Measurements from ENCODE around the gene ZNF236. TPM values are rescaled to one million over a fixed set of nuclear protein-coding genes. Genes with fewer than 3 reads are reported as not detected.

The ZNF236 gene
- total and polyA plus RNA-seq, 10 of the 15 experiments (the other 5 are each of a cell fraction or from before 2014, with no cell fraction given) = 1.0 to 14.4 (median 5.9) TPM

GRCh38 chr18:76788571-76789317, 33.6 kb upstream of the ZNF236 start:
- BruUV-seq (replicated peaks) = no TSS peak
- intact Hi-C loops (cut with micrococcal nuclease; ENCODE audit: unreplicated experiment) = no loop called here
- H3K79me2 ChIP-seq (ENCODE audit: control insufficient read depth, insufficient read depth, low read length) = no peaks in the 10 kb centered on the region
- ATAC-seq (no peak), DNase-seq (ENCODE audit: low read depth, low spot score) (no peak), FAIRE-seq (no peak)
- H3K9me3 ChIP-seq (replicated peaks; ENCODE audit: control insufficient read depth, insufficient read depth, low read length) = no peaks in the 10 kb centered on the region; the same call in 2 of the 3 replicates
- no peak overlapping the region for H3K4me2 ChIP-seq (ENCODE audit: control insufficient read depth, insufficient read depth)
- ChIA-PET SMC1A (ENCODE audit: uncharacterized antibody, unreplicated experiment) (interaction anchor here (0.9 kb wide), 1 partner anchor 14 kb away, joined by 3 read pairs; no protein-coding TSS in a partner anchor), POLR2A (no interaction called here), RAD21 (ENCODE audit: unreplicated experiment) (no interaction called here), CTCF (interaction anchor here (5.4 kb wide), 1 partner anchor 14 kb away, joined by 35 read pairs; no protein-coding TSS in a partner anchor)
- H3K36me3 ChIP-seq (ENCODE audit: control insufficient read depth in 2 of 2, insufficient read depth in 2 of 2, low read length in 1 of 2) = no peaks in the 10 kb centered on the region
- no peaks in the 10 kb centered on the region for H3K4me1 ChIP-seq (ENCODE audit: control insufficient read depth, insufficient read depth, low read length)
- H3K27me3 ChIP-seq (replicated peaks in 1 of 2; ENCODE audit: control insufficient read depth in 2 of 2, insufficient read depth in 2 of 2, low read length in 1 of 2) = no peaks in the 10 kb centered on the region
- WGBS (ENCODE audit: insufficient coverage, insufficient replicate concordance, low lambda C conversion rate, missing lambda C conversion rate) = 86% methylated on average over 33 of the region's 36 CpGs
- H3K9ac ChIP-seq (ENCODE audit: control insufficient read depth, insufficient read depth, low read length) = no peak overlapping the region
- in situ Hi-C loops (cut with MboI) = no loop called here
- no peak for TF ChIP-seq SUZ12 (IDR thresholded peaks at IDR 0.05; ENCODE audit: unreplicated experiment)
- TF ChIP-seq YY1 (IDR thresholded peaks at IDR 0.05; ENCODE audit: low read depth, low read length) = no peak
- TF ChIP-seq BHLHE40 (IDR thresholded peaks at IDR 0.05; ENCODE audit: borderline replicate concordance in 1 of 2, low read depth in 2 of 2, low read length in 1 of 2) = no peak
- no peak for TF ChIP-seq BCL3 (IDR thresholded peaks at IDR 0.05; ENCODE audit: borderline replicate concordance, insufficient read depth, low read depth, low read length, poor library complexity, severe bottlenecking)
- no peak for TF ChIP-seq KAT2A (conservative IDR thresholded peaks at IDR 0.05; ENCODE audit: control insufficient read depth, low read depth, low read length)
- TF ChIP-seq, protein P1, sequence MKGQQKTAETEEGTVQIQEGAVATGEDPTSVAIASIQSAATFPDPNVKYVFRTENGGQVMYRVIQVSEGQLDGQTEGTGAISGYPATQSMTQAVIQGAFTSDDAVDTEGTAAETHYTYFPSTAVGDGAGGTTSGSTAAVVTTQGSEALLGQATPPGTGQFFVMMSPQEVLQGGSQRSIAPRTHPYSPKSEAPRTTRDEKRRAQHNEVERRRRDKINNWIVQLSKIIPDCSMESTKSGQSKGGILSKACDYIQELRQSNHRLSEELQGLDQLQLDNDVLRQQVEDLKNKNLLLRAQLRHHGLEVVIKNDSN (IDR thresholded peaks at IDR 0.05; ENCODE audit: borderline replicate concordance, extremely low read length, insufficient read depth, low read depth, low read length) = no peak
- TF ChIP-seq ZBED1 (IDR thresholded peaks at IDR 0.05; ENCODE audit: borderline replicate concordance) = no peak
- H4K20me1 ChIP-seq (ENCODE audit: control insufficient read depth, insufficient read depth) = no peaks in the 10 kb centered on the region
- H3K4me3 ChIP-seq = no peak overlapping the region
- H3K27ac ChIP-seq (ENCODE audit: control insufficient read depth, insufficient read depth) = no peak overlapping the region
- no peak overlapping the region for H2AFZ ChIP-seq (ENCODE audit: control insufficient read depth, low read depth, low read length)
